ENCODE measurements around the gene POLR2L. TPM values are rescaled to one million over a fixed set of nuclear protein-coding genes. Genes with fewer than 3 reads are reported as not detected.
A peak's percentile ranks its signal among the peaks of the same experiment; 100 is the strongest.

POLR2L gene
- total RNA-seq, 1 experiment from 2014 or later, result 673 TPM

DNA sequence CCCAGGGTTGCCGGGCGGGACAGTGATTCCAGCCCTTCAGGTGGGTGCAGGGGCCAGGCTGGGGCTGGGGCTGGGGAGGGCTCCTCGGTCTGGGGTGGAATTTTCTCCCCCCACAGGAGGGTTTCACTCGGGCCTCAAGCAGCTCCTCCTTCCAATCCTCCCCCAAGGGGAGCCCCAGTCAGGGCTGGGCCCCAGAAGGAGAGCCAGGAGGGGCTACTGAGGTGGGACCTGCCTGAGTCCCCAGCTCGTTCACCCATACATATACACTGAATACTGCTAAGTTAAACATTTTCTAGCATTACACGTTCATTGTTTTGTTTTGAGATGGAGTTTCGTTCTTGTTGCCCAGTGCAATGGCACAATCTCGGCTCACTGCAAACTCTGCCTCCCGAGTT, 16.1 kb downstream of the POLR2L start:
- no peak for DNase-seq (ENCODE audit: low read depth, low spot score)
- ChIA-PET POLR2A (interaction anchor here (0.5 kb wide), 1 partner anchor 261 kb away, joined by 3 read pairs; no protein-coding TSS in a partner anchor), CTCF (interaction anchor here (0.6 to 1.1 kb wide), 3 partner anchors 9 to 21 kb away, joined by 3 to 8 read pairs (median 5); no protein-coding TSS in a partner anchor)
- no TSS peak for BruUV-seq (replicated peaks)
- intact Hi-C loops (cut with micrococcal nuclease; ENCODE audit: unreplicated experiment) (no loop called here), in situ Hi-C loops (cut with HindIII; ENCODE audit: low pct_unique_long_range_greater_than_20kb, low sequenced_read_pairs) (no loop called here)
- Histone ChIP-seq H3K27me3 (ENCODE audit: control insufficient read depth, insufficient read depth, low read length) (no peaks in the 10 kb centered on the region), H3K9me3 (ENCODE audit: control insufficient read depth, insufficient read depth, low read depth, low read length) (no peaks in the 10 kb centered on the region), H3K27ac (ENCODE audit: low read length) (peak overlapping the region; percentile 90), H3K4me3 (ENCODE audit: low read depth in 2 of 2, low read length in 2 of 2) (peak overlapping the region; percentile 44 to 55; a peak in 3 of 4 replicates), H3K4me1 (ENCODE audit: control insufficient read depth, insufficient read depth, low read length) (peaks cover 64% of the 10 kb centered on the region), H3K36me3 (ENCODE audit: control insufficient read depth, insufficient read depth, low read length) (0 out of 2 replicates have a peak, but pooled peaks cover 2% of the 10 kb centered on the region)
- TF ChIP-seq, protein P1, sequence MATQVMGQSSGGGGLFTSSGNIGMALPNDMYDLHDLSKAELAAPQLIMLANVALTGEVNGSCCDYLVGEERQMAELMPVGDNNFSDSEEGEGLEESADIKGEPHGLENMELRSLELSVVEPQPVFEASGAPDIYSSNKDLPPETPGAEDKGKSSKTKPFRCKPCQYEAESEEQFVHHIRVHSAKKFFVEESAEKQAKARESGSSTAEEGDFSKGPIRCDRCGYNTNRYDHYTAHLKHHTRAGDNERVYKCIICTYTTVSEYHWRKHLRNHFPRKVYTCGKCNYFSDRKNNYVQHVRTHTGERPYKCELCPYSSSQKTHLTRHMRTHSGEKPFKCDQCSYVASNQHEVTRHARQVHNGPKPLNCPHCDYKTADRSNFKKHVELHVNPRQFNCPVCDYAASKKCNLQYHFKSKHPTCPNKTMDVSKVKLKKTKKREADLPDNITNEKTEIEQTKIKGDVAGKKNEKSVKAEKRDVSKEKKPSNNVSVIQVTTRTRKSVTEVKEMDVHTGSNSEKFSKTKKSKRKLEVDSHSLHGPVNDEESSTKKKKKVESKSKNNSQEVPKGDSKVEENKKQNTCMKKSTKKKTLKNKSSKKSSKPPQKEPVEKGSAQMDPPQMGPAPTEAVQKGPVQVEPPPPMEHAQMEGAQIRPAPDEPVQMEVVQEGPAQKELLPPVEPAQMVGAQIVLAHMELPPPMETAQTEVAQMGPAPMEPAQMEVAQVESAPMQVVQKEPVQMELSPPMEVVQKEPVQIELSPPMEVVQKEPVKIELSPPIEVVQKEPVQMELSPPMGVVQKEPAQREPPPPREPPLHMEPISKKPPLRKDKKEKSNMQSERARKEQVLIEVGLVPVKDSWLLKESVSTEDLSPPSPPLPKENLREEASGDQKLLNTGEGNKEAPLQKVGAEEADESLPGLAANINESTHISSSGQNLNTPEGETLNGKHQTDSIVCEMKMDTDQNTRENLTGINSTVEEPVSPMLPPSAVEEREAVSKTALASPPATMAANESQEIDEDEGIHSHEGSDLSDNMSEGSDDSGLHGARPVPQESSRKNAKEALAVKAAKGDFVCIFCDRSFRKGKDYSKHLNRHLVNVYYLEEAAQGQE (IDR thresholded peaks at IDR 0.05; ENCODE audit: insufficient read depth in 1 of 2, low read depth in 2 of 2, low read length in 1 of 2), result no peak
- no peak for TF ChIP-seq SIN3A (IDR thresholded peaks at IDR 0.05; ENCODE audit: borderline replicate concordance, insufficient read depth, low read depth, low read length)
- no peak for TF ChIP-seq POLR2AphosphoS5 (IDR thresholded peaks at IDR 0.05; ENCODE audit: low read depth, low read length)
- TF ChIP-seq TCF7L2 (IDR thresholded peaks at IDR 0.05; ENCODE audit: low read depth, low read length), result no peak
- TF ChIP-seq, protein P2, sequence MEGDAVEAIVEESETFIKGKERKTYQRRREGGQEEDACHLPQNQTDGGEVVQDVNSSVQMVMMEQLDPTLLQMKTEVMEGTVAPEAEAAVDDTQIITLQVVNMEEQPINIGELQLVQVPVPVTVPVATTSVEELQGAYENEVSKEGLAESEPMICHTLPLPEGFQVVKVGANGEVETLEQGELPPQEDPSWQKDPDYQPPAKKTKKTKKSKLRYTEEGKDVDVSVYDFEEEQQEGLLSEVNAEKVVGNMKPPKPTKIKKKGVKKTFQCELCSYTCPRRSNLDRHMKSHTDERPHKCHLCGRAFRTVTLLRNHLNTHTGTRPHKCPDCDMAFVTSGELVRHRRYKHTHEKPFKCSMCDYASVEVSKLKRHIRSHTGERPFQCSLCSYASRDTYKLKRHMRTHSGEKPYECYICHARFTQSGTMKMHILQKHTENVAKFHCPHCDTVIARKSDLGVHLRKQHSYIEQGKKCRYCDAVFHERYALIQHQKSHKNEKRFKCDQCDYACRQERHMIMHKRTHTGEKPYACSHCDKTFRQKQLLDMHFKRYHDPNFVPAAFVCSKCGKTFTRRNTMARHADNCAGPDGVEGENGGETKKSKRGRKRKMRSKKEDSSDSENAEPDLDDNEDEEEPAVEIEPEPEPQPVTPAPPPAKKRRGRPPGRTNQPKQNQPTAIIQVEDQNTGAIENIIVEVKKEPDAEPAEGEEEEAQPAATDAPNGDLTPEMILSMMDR (IDR thresholded peaks at IDR 0.05), result no peak
- no peak for ATAC-seq

DNA sequence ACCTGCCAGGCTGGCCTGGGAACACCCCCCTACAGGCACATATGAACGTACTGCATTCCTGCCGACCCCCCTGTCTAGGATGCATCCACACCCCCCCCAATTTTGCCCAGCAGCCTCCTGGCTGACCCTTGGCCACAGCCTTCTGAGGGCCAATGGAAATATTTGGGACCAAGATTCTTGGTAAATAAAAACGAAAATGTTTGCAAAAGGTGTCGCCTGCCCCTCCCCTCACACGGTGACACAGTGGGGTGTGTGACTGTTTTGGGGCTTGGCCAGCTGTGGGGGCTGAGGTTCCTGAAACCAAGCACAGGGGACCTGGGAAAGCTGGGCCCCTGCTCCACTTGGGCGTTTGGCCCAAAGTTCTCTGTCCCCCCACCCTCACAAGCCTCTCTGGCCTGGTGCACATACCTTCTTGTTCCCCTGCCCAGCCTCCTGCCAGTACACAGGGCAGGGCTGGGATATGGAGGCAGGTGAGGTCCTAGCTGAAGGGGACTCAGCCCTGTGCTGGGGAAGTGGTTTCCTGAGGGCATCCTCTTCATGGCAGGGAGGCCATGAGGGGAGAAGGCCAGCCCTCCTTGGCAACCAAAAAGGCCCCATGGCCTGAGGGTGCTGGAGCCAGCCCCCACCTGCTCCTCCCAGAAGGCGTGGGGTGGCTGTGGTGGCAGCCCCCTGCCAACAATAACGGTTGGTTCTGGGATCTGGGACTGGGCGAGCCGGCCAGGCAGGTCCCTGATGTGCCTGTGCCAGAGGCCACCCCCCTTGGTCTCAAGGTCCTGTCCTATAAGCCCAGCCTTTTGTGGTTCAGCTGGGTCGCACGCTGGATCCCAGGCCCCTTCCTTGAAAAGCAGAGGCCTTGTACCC, 16.7 kb downstream of the POLR2L start:
- no peaks in the 10 kb centered on the region for H3K27me3 ChIP-seq (ENCODE audit: control insufficient read depth, insufficient read depth, low read length)
- CTCF ChIA-PET, result interaction anchor here (0.6 to 1.1 kb wide), 3 partner anchors 10 to 22 kb away, joined by 3 to 8 read pairs (median 5); no protein-coding TSS in a partner anchor
- peaks cover 71% of the 10 kb centered on the region for H3K4me1 ChIP-seq (ENCODE audit: control insufficient read depth, insufficient read depth, low read length)
- in situ Hi-C loops (cut with HindIII; ENCODE audit: low pct_unique_long_range_greater_than_20kb, low sequenced_read_pairs) (no loop called here), intact Hi-C loops (cut with micrococcal nuclease; ENCODE audit: unreplicated experiment) (no loop called here)
- POLR2A ChIA-PET, result interaction anchor here (0.5 kb wide), 1 partner anchor 261 kb away, joined by 3 read pairs; no protein-coding TSS in a partner anchor
- TF ChIP-seq, protein P2 (IDR thresholded peaks at IDR 0.05), result no peak
- TF ChIP-seq SIN3A (IDR thresholded peaks at IDR 0.05; ENCODE audit: borderline replicate concordance, insufficient read depth, low read depth, low read length) (no peak), TCF7L2 (IDR thresholded peaks at IDR 0.05; ENCODE audit: low read depth, low read length) (no peak), POLR2AphosphoS5 (IDR thresholded peaks at IDR 0.05; ENCODE audit: low read depth, low read length) (peak; percentile 54)
- TF ChIP-seq, protein P1 (IDR thresholded peaks at IDR 0.05; ENCODE audit: insufficient read depth in 1 of 2, low read depth in 2 of 2, low read length in 1 of 2), result no peak
- ATAC-seq, result no peak
- no peak overlapping the region for H3K4me3 ChIP-seq (ENCODE audit: low read depth in 2 of 2, low read length in 2 of 2)
- 0 out of 2 replicates have a peak, but pooled peaks cover 2% of the 10 kb centered on the region for H3K36me3 ChIP-seq (ENCODE audit: control insufficient read depth, insufficient read depth, low read length)
- BruUV-seq (replicated peaks), result no TSS peak
- DNase-seq (ENCODE audit: low read depth, low spot score), result no peak
- H3K9me3 ChIP-seq (ENCODE audit: control insufficient read depth, insufficient read depth, low read depth, low read length), result no peaks in the 10 kb centered on the region
- H3K27ac ChIP-seq (ENCODE audit: low read length), result peak overlapping the region; percentile 90
